ENCODE results near the gene THRB.

DNA sequence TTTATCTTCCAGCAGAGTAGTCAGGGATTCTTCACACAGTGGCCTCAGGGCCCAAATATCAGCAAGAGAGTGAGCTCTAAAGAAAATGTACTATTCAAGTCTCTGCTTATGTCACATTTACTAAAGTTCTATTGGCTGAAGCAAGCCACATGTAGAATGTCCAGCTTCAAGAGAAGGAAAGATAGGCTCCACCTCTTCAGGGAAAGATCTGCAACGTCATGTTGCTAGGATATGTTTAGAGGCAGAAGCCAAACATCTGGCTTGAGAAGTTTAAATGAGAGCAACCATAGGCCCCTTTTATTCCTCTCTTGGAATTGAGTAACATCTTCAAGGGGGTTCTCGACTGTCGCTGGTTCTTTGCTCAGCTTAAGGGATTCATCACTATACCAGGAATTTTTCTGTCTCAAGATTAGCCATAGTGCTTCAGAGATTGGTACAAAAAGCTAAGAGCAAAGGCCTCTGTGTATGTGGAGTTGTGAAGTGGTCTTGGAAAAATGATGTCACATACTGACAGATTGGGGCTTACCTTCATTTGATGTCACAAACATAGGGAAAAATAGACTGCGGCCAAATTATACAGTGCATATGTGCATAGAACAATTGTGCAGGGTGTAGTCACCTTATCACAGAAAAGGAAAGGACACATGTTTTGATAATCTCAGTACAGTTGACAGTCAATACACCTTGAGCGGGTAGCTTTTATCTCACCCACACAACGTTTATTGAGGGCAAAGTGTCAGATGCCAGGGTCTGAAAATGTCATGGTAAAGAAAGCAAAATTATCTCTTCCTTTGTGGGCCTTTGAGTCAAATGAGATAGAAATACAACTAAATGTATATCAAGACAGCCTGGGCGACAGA lies 11.3 kb upstream of the THRB start:
- TF ChIP-seq, protein P1, sequence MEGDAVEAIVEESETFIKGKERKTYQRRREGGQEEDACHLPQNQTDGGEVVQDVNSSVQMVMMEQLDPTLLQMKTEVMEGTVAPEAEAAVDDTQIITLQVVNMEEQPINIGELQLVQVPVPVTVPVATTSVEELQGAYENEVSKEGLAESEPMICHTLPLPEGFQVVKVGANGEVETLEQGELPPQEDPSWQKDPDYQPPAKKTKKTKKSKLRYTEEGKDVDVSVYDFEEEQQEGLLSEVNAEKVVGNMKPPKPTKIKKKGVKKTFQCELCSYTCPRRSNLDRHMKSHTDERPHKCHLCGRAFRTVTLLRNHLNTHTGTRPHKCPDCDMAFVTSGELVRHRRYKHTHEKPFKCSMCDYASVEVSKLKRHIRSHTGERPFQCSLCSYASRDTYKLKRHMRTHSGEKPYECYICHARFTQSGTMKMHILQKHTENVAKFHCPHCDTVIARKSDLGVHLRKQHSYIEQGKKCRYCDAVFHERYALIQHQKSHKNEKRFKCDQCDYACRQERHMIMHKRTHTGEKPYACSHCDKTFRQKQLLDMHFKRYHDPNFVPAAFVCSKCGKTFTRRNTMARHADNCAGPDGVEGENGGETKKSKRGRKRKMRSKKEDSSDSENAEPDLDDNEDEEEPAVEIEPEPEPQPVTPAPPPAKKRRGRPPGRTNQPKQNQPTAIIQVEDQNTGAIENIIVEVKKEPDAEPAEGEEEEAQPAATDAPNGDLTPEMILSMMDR (IDR thresholded peaks at IDR 0.05): no peak
- TF ChIP-seq POLR2A (IDR thresholded peaks at IDR 0.05) (no peak), POLR2AphosphoS5 (IDR thresholded peaks at IDR 0.05; ENCODE audit: insufficient read depth in 1 of 2, low read depth in 1 of 2) (no peak)

Measured in vagina (tissue), 2 donors.